ENCODE measurements around the gene SERP2.

Gene SERP2

DNA sequence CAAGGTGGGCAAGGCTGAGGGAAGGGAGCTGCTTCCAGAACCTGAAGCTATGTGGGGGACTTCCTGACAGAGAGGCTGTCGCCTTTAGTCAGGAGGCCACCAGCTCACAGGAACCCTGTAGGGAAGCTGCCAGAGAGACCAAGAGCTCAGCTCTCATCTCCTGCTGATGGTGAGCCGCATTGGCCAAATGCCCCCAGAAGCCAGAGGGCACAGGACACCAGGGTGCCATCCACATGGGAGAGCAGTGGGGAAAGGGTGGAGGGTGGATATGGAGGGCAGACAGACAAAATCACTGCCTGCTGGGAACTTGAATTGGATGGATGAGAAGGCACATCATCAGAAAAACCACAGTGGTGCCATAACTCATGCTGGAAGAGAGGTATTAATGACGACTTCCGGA, 36.0 kb downstream of the SERP2 start:
- Histone ChIP-seq H4K20me1 (ENCODE audit: insufficient read depth, low read length) (no peaks in the 10 kb centered on the region), H3K27ac (ENCODE audit: low read length) (no peak overlapping the region), H3K79me2 (ENCODE audit: low read length) (no peaks in the 10 kb centered on the region), H3K4me3 (ENCODE audit: low read length) (no peak overlapping the region), H3K4me2 (ENCODE audit: low read length) (no peak overlapping the region), H3K9me3 (ENCODE audit: insufficient read depth, low read length) (no peaks in the 10 kb centered on the region), H3K9ac (ENCODE audit: low read length) (no peak overlapping the region), H3K27me3 (ENCODE audit: low read depth, low read length) (peaks cover 36% of the 10 kb centered on the region), H3K36me3 (replicated peaks; ENCODE audit: low read depth, low read length) (no peaks in the 10 kb centered on the region), H2AFZ (ENCODE audit: low read depth, low read length) (no peak overlapping the region), H3K4me1 (ENCODE audit: low read length) (no peaks in the 10 kb centered on the region)
- no peak for TF ChIP-seq EZH2phosphoT487 (IDR thresholded peaks at IDR 0.05; ENCODE audit: low read depth)
- no peak for TF ChIP-seq CTCF (IDR thresholded peaks at IDR 0.05; ENCODE audit: low read depth, low read length)

DNA sequence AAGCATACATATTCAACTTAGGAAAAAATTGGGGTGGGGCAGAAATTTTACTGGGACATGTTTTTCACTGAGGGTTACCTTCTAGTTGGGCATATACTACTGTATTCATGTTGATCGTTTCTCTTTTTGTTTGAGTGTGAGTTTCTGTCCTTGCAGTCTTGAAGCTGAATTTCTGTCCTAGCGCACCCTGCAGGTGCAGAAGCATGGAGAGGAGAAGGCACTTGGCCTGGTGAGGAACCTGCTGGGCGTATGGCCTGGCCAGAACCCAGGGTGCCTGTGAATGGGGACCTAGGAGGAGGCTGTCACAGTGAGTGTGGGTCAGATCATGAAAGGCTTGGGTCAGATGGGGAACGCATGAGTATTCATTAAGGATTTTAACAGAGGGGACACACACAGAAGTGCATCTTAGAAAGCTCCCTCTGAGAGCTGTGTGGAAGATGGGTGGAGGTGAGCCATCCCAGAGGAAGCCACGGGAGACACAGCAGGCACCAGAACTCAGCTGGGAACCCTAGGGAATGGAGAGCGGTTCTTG, 36.8 kb downstream of the SERP2 start:
- Histone ChIP-seq H3K27ac (ENCODE audit: low read length) (no peak overlapping the region), H3K9me3 (ENCODE audit: insufficient read depth, low read length) (no peaks in the 10 kb centered on the region), H3K27me3 (ENCODE audit: low read depth, low read length) (peaks cover 34% of the 10 kb centered on the region), H3K4me3 (ENCODE audit: low read length) (no peak overlapping the region), H3K4me2 (ENCODE audit: low read length) (no peak overlapping the region), H3K4me1 (ENCODE audit: low read length) (no peaks in the 10 kb centered on the region), H4K20me1 (ENCODE audit: insufficient read depth, low read length) (no peaks in the 10 kb centered on the region), H3K79me2 (ENCODE audit: low read length) (no peaks in the 10 kb centered on the region), H3K9ac (ENCODE audit: low read length) (no peak overlapping the region), H3K36me3 (replicated peaks; ENCODE audit: low read depth, low read length) (no peaks in the 10 kb centered on the region), H2AFZ (ENCODE audit: low read depth, low read length) (no peak overlapping the region)
- TF ChIP-seq CTCF (IDR thresholded peaks at IDR 0.05; ENCODE audit: low read depth, low read length) (peak; percentile 32; the same call in 1 of the 2 replicates), EZH2phosphoT487 (IDR thresholded peaks at IDR 0.05; ENCODE audit: low read depth) (no peak)

- no peak overlapping the region for H3K4me3 ChIP-seq (ENCODE audit: low read length)
These were observed 38.2 kb downstream of the SERP2 start for GRCh38 chr13:44411841-44412240.

DNA sequence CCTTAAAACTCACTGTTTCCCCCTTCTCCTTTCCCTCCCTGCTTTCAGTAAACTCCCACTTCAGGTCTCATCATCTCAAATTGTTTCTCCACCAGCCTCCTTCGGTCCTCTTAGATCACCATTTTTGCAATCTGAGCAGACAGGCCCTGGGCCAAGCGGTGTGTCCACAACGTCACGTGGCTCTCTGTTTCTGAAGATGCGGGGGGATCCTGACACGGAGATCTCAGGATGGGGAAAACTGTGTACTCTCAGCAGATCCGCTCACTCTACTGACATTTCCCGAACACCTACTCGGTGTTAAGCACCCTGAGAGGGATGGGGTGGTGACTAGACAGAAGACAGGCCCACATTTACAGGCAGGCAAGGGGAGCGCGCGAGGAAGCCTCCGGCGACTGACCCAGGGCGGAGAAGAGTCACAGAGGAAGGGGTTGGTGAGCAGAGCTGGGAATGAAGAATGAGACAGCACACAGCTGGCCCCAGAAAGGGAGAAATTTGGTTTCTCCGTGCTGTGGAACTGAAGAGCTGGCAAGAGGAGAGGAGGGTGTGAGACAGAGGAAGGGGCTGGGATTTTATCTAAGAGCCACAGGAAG, 38.8 kb downstream of the SERP2 start:
- Histone ChIP-seq H3K27me3 (ENCODE audit: low read depth, low read length) (peaks cover 23% of the 10 kb centered on the region), H2AFZ (ENCODE audit: low read depth, low read length) (no peak overlapping the region), H3K4me3 (ENCODE audit: low read length) (no peak overlapping the region), H3K79me2 (ENCODE audit: low read length) (no peaks in the 10 kb centered on the region), H3K9me3 (ENCODE audit: insufficient read depth, low read length) (no peaks in the 10 kb centered on the region), H4K20me1 (ENCODE audit: insufficient read depth, low read length) (no peaks in the 10 kb centered on the region), H3K27ac (ENCODE audit: low read length) (no peak overlapping the region), H3K36me3 (replicated peaks; ENCODE audit: low read depth, low read length) (no peaks in the 10 kb centered on the region), H3K9ac (ENCODE audit: low read length) (no peak overlapping the region), H3K4me2 (ENCODE audit: low read length) (no peak overlapping the region), H3K4me1 (ENCODE audit: low read length) (no peaks in the 10 kb centered on the region)
- no peak for TF ChIP-seq CTCF (IDR thresholded peaks at IDR 0.05; ENCODE audit: low read depth, low read length)
- no peak for TF ChIP-seq EZH2phosphoT487 (IDR thresholded peaks at IDR 0.05; ENCODE audit: low read depth)

More at GRCh38 chr13:44411841-44412240, 38.2 kb downstream of the SERP2 start:
- Histone ChIP-seq H4K20me1 (ENCODE audit: insufficient read depth, low read length) (no peaks in the 10 kb centered on the region), H3K27me3 (ENCODE audit: low read depth, low read length) (peaks cover 23% of the 10 kb centered on the region), H3K9me3 (ENCODE audit: insufficient read depth, low read length) (no peaks in the 10 kb centered on the region), H3K9ac (ENCODE audit: low read length) (no peak overlapping the region), H3K36me3 (replicated peaks; ENCODE audit: low read depth, low read length) (no peaks in the 10 kb centered on the region), H2AFZ (ENCODE audit: low read depth, low read length) (no peak overlapping the region), H3K27ac (ENCODE audit: low read length) (no peak overlapping the region), H3K4me2 (ENCODE audit: low read length) (no peak overlapping the region), H3K79me2 (ENCODE audit: low read length) (no peaks in the 10 kb centered on the region), H3K4me1 (ENCODE audit: low read length) (no peaks in the 10 kb centered on the region)
- TF ChIP-seq EZH2phosphoT487 (IDR thresholded peaks at IDR 0.05; ENCODE audit: low read depth), result no peak
- no peak for TF ChIP-seq CTCF (IDR thresholded peaks at IDR 0.05; ENCODE audit: low read depth, low read length)
